Endothelial cell of umbilical vein (primary cell): ENCODE measurements around the gene SEC63. TPM values are rescaled to one million over a fixed set of nuclear protein-coding genes. Genes with fewer than 3 reads are reported as not detected.

Experiments
- BruUV-seq: library from RNA; stranded (reverse); fragments of 400-500 nt; replicated peaks from 2 replicates; lab custom pipeline; 2021; lab: Mats Ljungman, UMichigan
- CTCF ChIA-PET: fragments of 300-600, 350-600 bp; sonication (Branson Sonifier 250); formaldehyde crosslinking; loops from one replicate; lab custom pipeline; 2021; ENCODE audit warnings: antibody characterized with exemption, inconsistent platforms; lab: Charles Lee
- POLR2A ChIA-PET: fragments of 300-600, 350-600 bp; sonication (Branson Sonifier 250); formaldehyde crosslinking; loops from one replicate; lab custom pipeline; 2021; ENCODE audit warnings: antibody characterized with exemption, inconsistent platforms; lab: Charles Lee
- DNase-seq: peaks from one replicate; pipeline ENCODE4 v3.0.0-alpha.2; 2011; ENCODE audit warnings: low read depth, low spot score
- FAIRE-seq: peaks from 2 replicates; lab custom pipeline; 2011; peaks lifted over from hg19 to GRCh38; lab: Jason Lieb, UNC
- H2AFZ ChIP-seq: 2 replicates; pipeline ENCODE4 v1.6.0; 2012; ENCODE audit warnings: low read depth, low read length, control low read depth, inconsistent platforms
- H3K27ac ChIP-seq: 2 replicates; pipeline ENCODE4 v1.5.1; 2011; ENCODE audit warnings: low read depth, mild to moderate bottlenecking, control low read depth, low read length, moderate library complexity; ENCODE audit not compliant: insufficient read depth
- H3K27me3 ChIP-seq, 2 experiments: 2 replicates each; pipeline versions ENCODE4 v1.6.0 to v1.6.1; 2011; ENCODE audit warnings: low read length in 2 of 2, mixed read lengths in 1 of 2; ENCODE audit not compliant: control insufficient read depth in 2 of 2, insufficient read depth in 2 of 2
- H3K36me3 ChIP-seq, 2 experiments: 2 replicates in 1 of 2; 3 replicates in 1 of 2; pipeline ENCODE4 v1.5.1; 2011; ENCODE audit warnings: low read length in 2 of 2, mild to moderate bottlenecking in 1 of 2, moderate library complexity in 1 of 2; ENCODE audit not compliant: control insufficient read depth in 2 of 2, insufficient read depth in 2 of 2; ENCODE audit errors: extremely low read depth in 1 of 2
- H3K4me1 ChIP-seq: 3 replicates; pipeline ENCODE4 v1.5.1; 2011; ENCODE audit warnings: mild to moderate bottlenecking, low read length; ENCODE audit not compliant: control insufficient read depth, insufficient read depth; ENCODE audit errors: extremely low read depth
- H3K4me2 ChIP-seq: 2 replicates; pipeline ENCODE4 v1.6.1; 2011; ENCODE audit warnings: low read length, control low read depth, mixed read lengths; ENCODE audit not compliant: insufficient read depth
- H3K4me3 ChIP-seq, 3 experiments: fragments of 200-600 bp in 1 of 3; sonication (generic), shearing (Covaris generic) in 1 of 3; replicated peaks in 1 of 3; 2 replicates each; pipeline ENCODE4 v1.5.1; 2011 to 2016; ENCODE audit warnings: control low read depth in 3 of 3, low read length in 3 of 3, mild to moderate bottlenecking in 2 of 3, inconsistent platforms in 1 of 3, low read depth in 1 of 3, moderate library complexity in 1 of 3; ENCODE audit not compliant: insufficient read depth in 1 of 3
- H3K79me2 ChIP-seq: 2 replicates; pipeline ENCODE4 v1.6.0; 2012; ENCODE audit warnings: low read length, inconsistent platforms; ENCODE audit not compliant: control insufficient read depth, insufficient read depth
- H3K9ac ChIP-seq: replicated peaks from 2 replicates; pipeline ENCODE3; 2011; ENCODE audit warnings: low read length, control low read depth; ENCODE audit not compliant: insufficient read depth; ENCODE audit errors: extremely low read depth
- H3K9me1 ChIP-seq: replicated peaks from 3 replicates; pipeline ENCODE4 v1.6.0; 2011; ENCODE audit warnings: mild to moderate bottlenecking, low read length; ENCODE audit not compliant: control insufficient read depth, insufficient read depth; ENCODE audit errors: extremely low read depth
- H3K9me3 ChIP-seq: replicated peaks from 2 replicates; pipeline ENCODE4 v1.5.1; 2012; ENCODE audit warnings: low read length, inconsistent platforms; ENCODE audit not compliant: control insufficient read depth, insufficient read depth
- H4K20me1 ChIP-seq: replicated peaks from 2 replicates; pipeline ENCODE3; 2011; ENCODE audit warnings: mild to moderate bottlenecking, low read length; ENCODE audit not compliant: control insufficient read depth, insufficient read depth; ENCODE audit errors: extremely low read depth
- CTCF ChIP-seq, 2 donors: IDR thresholded peaks; 1 replicate in 1 of 2; 2 replicates in 1 of 2; pipeline ENCODE4 v1.5.1; 2011; ENCODE audit warnings: low read length in 2 of 2, mild to moderate bottlenecking in 2 of 2, moderate library complexity in 2 of 2, control low read depth in 1 of 2, inconsistent platforms in 1 of 2, low read depth in 1 of 2; ENCODE audit not compliant: insufficient read depth in 1 of 2; ENCODE audit errors: extremely low read depth in 1 of 2
- EZH2 ChIP-seq: IDR thresholded peaks from 2 replicates; pipeline ENCODE4 v1.6.1; 2012; ENCODE audit warnings: borderline replicate concordance, low read depth, mild to moderate bottlenecking, moderate library complexity, low read length, inconsistent platforms; ENCODE audit not compliant: severe bottlenecking
- FOS ChIP-seq: IDR thresholded peaks from 2 replicates; pipeline ENCODE4 v1.6.1; 2011; ENCODE audit warnings: mild to moderate bottlenecking, low read length, moderate library complexity, borderline replicate concordance; ENCODE audit not compliant: insufficient read depth
- GATA2 ChIP-seq: IDR thresholded peaks from 2 replicates; pipeline ENCODE4 v1.7.0; 2011; ENCODE audit warnings: low read depth, mild to moderate bottlenecking, moderate library complexity, mixed read lengths, low read length; ENCODE audit not compliant: insufficient read length, insufficient read depth
- JUN ChIP-seq: IDR thresholded peaks from 2 replicates; pipeline ENCODE4 v1.6.1; 2011; ENCODE audit warnings: borderline replicate concordance, low read depth; ENCODE audit not compliant: insufficient read length, insufficient read depth
- MAX ChIP-seq: IDR thresholded peaks from 2 replicates; pipeline ENCODE4 v1.6.1; 2011; ENCODE audit not compliant: insufficient read depth, insufficient read length
- MYC ChIP-seq: IDR thresholded peaks from one replicate; pipeline ENCODE4 v1.6.1; 2011; ENCODE audit warnings: mild to moderate bottlenecking, low read depth, low read length
- POLR2A ChIP-seq: IDR thresholded peaks from 2 replicates; pipeline ENCODE4 v1.6.1; 2012; ENCODE audit warnings: low read depth, mild to moderate bottlenecking, control low read depth, low read length
- POLR2AphosphoS5 ChIP-seq: IDR thresholded peaks from 2 replicates; pipeline ENCODE4 v1.6.1; 2012; ENCODE audit warnings: low read depth, mild to moderate bottlenecking, control low read depth, low read length, moderate library complexity; ENCODE audit not compliant: insufficient read depth
- dilution Hi-C: fragments of 300-500 bp; cut with MboI; formaldehyde crosslinking; loops from one replicate; pipeline ENCODE4 v1.15.0; 2019; ENCODE audit warnings: low sequenced_read_pairs; ENCODE audit not compliant: extremely low pct_ligation_motif_present
- intact Hi-C: fragments of 100-400 bp; cut with micrococcal nuclease; formaldehyde crosslinking; loops from one replicate; pipeline ENCODE4 v1.10.0; 2022
- polyA plus RNA-seq, 4 experiments: library from polyadenylated mRNA; depleted of rRNA in 3 of 4; stranded (reverse) in 3 of 4; unstranded in 1 of 4; fragments of >200 nt; gene quantifications; 2 replicates each; pipeline versions ENCODE4 v1.2.1 to v1.2.3, GENCODE V29; 2011 to 2012; ENCODE audit warnings: missing spikeins in 1 of 4
- total RNA-seq: library from RNA; stranded (reverse); gene quantifications from 2 replicates; pipeline ENCODE4 v1.2.3, GENCODE V29; 2021

SEC63 gene
- total and polyA plus RNA-seq, 2 donors (not counting 3 experiments of a cell fraction or from before 2014, with no cell fraction given), result 14.8 to 132 TPM

DNA sequence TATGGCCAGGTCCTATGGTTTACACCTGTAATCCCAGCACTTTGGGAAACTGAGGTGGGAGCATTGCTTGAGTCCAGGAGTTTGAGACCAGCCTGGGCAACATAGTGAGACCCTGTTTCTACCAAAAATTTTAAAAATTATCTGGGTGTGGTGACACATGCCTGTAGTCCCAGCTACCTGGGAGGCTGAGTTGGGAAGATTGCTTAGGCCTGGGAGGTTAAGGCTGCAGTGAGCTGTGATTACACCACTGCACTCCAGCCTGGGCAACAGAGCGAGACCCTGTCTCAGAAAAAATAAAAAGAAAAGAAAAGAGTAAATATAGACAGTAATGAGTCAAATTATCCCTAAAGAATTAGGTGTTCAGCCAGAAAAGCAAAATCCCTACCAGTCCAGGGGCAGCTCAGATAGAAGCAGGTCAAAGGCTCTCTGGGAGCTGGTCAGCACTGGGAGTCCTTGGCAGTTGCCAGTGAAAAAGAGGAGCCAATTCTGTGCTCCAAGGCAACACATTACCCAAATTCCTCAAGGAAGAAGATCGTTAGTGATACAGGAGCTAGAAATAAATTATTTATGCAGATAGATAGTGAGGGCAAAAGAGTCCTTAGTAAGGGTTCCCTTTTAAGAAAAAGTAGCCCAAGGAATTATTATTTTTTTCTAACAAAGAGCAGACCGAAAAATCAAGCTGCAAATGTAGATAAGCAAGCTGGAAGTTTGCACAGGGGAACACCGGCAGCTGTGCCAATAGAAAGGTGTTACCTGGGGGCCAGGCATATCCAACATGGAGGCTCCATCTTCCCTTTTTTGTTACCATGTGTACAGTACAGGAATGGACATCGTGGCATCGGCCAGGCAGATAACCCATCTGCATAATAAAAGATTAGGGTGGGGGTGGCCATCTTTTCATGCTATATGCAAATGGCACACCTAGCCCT lies 31.4 kb upstream of the SEC63 start:
- no peaks in the 10 kb centered on the region for H3K79me2 ChIP-seq
- H3K27me3 ChIP-seq, result peaks cover 4 to 11% of the 10 kb centered on the region in 2 experiments
- CTCF ChIA-PET, result interaction anchor here (1.1 to 3.1 kb wide), 2 partner anchors 9 to 12 kb away, joined by 3 to 16 read pairs; no protein-coding TSS in a partner anchor
- no peak overlapping the region for H3K9ac ChIP-seq
- no peak overlapping the region for H3K27ac ChIP-seq
- POLR2A ChIA-PET, result no interaction called here
- FAIRE-seq, result no peak
- no peaks in the 10 kb centered on the region for H4K20me1 ChIP-seq
- H3K36me3 ChIP-seq, result no peaks in the 10 kb centered on the region
- no peak overlapping the region for H3K4me3 ChIP-seq
- no peaks in the 10 kb centered on the region for H3K4me1 ChIP-seq
- TF ChIP-seq FOS (no peak), EZH2 (no peak), POLR2AphosphoS5 (no peak), CTCF (IDR thresholded peaks at IDR 0.05; ENCODE audit: extremely low read depth in 1 of 2, insufficient read depth in 1 of 2, low read depth in 1 of 2, low read length in 2 of 2) (no peak), GATA2 (no peak), POLR2A (no peak), JUN (no peak), MAX (no peak), MYC (no peak)
- no peak overlapping the region for H3K4me2 ChIP-seq
- no peaks in the 10 kb centered on the region for H3K9me3 ChIP-seq
- BruUV-seq, result no TSS peak
- no peak for DNase-seq
- dilution Hi-C loops (no loop called here), intact Hi-C loops (loop anchor here (10.0 kb wide), 1 partner anchor 505 kb away; no protein-coding TSS in a partner anchor)
- no peak overlapping the region for H2AFZ ChIP-seq
- H3K9me1 ChIP-seq, result no peaks in the 10 kb centered on the region
